SKM-1 treated with dmso at 0.1 percent for 144 hours (cell line): ENCODE data around the gene USP17L18.
"Not testable (repeated sequence)": the region's sequence is repeated elsewhere in the genome, so short reads cannot be mapped to it uniquely, and the experiment has no call there.

Source experiments
- DNase-seq: peaks from one replicate; lab custom pipeline; 2025; ENCODE audit not compliant: unreplicated experiment; lab: John Stamatoyannopoulos, UW

The USP17L18 gene

GRCh38 chr4:9247953-9248680, at the start of gene USP17L18:
Gene USP17L18, plus strand, starts transcription at chr4:9248630. Its CDS starts 0 bp downstream, at chr4:9248630.
- not testable (repeated sequence) for DNase-seq

DNA sequence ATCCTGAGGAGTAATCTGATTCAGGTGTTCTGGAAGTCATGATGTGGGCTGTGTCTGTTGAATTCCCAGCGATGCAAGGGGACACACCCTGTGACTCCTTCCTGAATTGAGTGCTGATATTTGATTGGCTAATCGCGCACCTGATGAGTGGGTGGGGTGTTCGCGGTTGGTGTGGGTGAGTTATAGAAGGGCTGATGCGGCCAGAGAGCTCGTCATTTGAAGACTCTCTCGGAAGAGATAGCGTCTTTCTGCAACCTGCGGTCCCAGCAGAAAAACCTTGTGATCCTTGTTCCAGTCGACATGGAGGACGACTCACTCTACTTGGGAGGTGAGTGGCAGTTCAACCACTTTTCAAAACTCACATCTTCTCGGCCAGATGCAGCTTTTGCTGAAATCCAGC, 38.1 kb upstream of the USP17L18 start, which contains the start of gene USP17L10:
TSS of gene USP17L10 (plus strand) at position 301 of the 400 bp plus-strand sequence. CDS start at position 301, 0 bp downstream.
- not testable (repeated sequence) for DNase-seq

DNA sequence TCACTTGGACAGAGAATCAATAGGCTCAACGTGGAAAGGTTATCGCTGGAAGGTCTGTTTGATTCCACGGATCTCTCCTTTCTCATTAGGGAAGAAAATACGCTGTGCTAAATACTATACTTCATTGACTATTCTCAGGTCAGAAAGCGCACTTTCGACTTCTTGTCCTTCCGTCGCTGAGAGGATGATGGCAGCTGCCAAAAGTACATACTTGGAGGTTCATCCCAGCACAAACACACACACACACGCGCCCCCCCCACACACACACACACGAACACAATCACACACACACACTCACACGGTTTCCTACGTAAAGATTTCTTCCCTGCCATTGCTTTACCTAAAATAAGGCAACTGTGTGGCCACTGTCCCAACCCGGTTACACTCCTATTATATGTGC, 33.7 kb upstream of the USP17L18 start:
- not testable (repeated sequence) for DNase-seq

- not testable (repeated sequence) for DNase-seq
These were observed 33.3 kb upstream of the USP17L18 start, which contains the start of gene USP17L11 for GRCh38 chr4:9215105-9215504. Gene USP17L11, plus strand, starts transcription at chr4:9215405. Its CDS starts 0 bp downstream, at chr4:9215405.

DNA sequence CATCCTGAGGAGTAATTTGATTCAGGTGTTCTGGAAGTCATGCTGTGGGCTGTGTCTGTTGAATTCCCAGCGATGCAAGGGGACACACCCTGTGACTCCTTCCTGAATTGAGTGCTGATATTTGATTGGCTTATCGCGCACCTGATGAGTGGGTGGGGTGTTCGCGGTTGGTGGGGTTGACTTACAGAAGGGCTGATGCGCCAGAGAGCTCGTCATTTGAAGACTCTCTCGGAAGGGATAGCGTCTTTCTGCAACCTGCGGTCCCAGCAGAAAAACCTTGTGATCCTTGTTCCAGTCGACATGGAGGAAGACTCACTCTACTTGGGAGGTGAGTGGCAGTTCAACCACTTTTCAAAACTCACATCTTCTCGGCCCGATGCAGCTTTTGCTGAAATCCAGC, 28.6 kb upstream of the USP17L18 start, which contains the start of gene USP17L12:
TSS of gene USP17L12 (plus strand) at position 301 of the 400 bp plus-strand sequence. CDS start at position 301, 0 bp downstream.
- not testable (repeated sequence) for DNase-seq

DNA sequence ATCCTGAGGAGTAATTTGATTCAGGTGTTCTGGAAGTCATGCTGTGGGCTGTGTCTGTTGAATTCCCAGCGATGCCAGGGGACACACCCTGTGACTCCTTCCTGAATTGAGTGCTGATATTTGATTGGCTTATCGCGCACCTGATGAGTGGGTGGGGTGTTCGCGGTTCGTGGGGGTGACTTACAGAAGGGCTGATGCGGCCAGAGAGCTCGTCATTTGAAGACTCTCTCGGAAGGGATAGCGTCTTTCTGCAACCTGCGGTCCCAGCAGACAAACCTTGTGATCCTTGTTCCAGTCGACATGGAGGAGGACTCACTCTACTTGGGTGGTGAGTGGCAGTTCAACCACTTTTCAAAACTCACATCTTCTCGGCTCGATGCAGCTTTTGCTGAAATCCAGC, 23.8 kb upstream of the USP17L18 start, which contains the start of gene USP17L13:
TSS of gene USP17L13 (plus strand) at position 301 of the 400 bp plus-strand sequence. CDS start at position 301, 0 bp downstream.
- DNase-seq = not testable (repeated sequence)

- not testable (repeated sequence) for DNase-seq
These were observed 18.2 kb upstream of the USP17L18 start for GRCh38 chr4:9230249-9230648.

DNA sequence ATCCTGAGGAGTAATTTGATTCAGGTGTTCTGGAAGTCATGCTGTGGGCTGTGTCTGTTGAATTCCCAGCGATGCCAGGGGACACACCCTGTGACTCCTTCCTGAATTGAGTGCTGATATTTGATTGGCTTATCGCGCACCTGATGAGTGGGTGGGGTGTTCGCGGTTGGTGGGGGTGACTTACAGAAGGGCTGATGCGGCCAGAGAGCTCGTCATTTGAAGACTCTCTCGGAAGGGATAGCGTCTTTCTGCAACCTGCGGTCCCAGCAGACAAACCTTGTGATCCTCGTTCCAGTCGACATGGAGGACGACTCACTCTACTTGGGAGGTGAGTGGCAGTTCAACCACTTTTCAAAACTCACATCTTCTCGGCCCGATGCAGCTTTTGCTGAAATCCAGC, 14.3 kb upstream of the USP17L18 start, which contains the start of gene USP17L15:
TSS of gene USP17L15 (plus strand) at position 301 of the 400 bp plus-strand sequence. CDS start at position 301, 0 bp downstream.
- not testable (repeated sequence) for DNase-seq

GRCh38 chr4:9238461-9238860, 10.0 kb upstream of the USP17L18 start:
- not testable (repeated sequence) for DNase-seq

GRCh38 chr4:9243579-9243978, 4.9 kb upstream of the USP17L18 start, which contains the start of gene USP17L17:
Gene USP17L17, plus strand, starts transcription at chr4:9243879. Its CDS starts 0 bp downstream, at chr4:9243879.
- DNase-seq = not testable (repeated sequence)

GRCh38 chr4:9253078-9253477, 4.6 kb downstream of the USP17L18 start, which contains the start of gene USP17L19:
Gene USP17L19, plus strand, starts transcription at chr4:9253378. Its CDS starts 0 bp downstream, at chr4:9253378.
- DNase-seq = not testable (repeated sequence)

GRCh38 chr4:9257824-9258223, 9.4 kb downstream of the USP17L18 start, which contains the start of gene USP17L20:
Gene USP17L20, plus strand, starts transcription at chr4:9258124. Its CDS starts 0 bp downstream, at chr4:9258124.
- not testable (repeated sequence) for DNase-seq

- DNase-seq = not testable (repeated sequence)
These were observed 14.1 kb downstream of the USP17L18 start, which contains the start of gene USP17L21 for GRCh38 chr4:9262572-9262971. Gene USP17L21, plus strand, starts transcription at chr4:9262872. Its CDS starts 0 bp downstream, at chr4:9262872.

GRCh38 chr4:9267319-9267718, 18.9 kb downstream of the USP17L18 start, which contains the start of gene USP17L22:
Gene USP17L22, plus strand, starts transcription at chr4:9267619. Its CDS starts 0 bp downstream, at chr4:9267619.
- DNase-seq = not testable (repeated sequence)

- not testable (repeated sequence) for DNase-seq
These were observed 23.3 kb downstream of the USP17L18 start for GRCh38 chr4:9271719-9272118.
